ENCODE measurements around the gene CYP26C1. TPM values are rescaled to one million over a fixed set of nuclear protein-coding genes. Genes with fewer than 3 reads are reported as not detected.

Gene CYP26C1, protein sequence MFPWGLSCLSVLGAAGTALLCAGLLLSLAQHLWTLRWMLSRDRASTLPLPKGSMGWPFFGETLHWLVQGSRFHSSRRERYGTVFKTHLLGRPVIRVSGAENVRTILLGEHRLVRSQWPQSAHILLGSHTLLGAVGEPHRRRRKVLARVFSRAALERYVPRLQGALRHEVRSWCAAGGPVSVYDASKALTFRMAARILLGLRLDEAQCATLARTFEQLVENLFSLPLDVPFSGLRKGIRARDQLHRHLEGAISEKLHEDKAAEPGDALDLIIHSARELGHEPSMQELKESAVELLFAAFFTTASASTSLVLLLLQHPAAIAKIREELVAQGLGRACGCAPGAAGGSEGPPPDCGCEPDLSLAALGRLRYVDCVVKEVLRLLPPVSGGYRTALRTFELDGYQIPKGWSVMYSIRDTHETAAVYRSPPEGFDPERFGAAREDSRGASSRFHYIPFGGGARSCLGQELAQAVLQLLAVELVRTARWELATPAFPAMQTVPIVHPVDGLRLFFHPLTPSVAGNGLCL
- total RNA-seq, result under 1 TPM in 2 of 4 donors, not detected in 2; 0.19 to 0.34 TPM

DNA sequence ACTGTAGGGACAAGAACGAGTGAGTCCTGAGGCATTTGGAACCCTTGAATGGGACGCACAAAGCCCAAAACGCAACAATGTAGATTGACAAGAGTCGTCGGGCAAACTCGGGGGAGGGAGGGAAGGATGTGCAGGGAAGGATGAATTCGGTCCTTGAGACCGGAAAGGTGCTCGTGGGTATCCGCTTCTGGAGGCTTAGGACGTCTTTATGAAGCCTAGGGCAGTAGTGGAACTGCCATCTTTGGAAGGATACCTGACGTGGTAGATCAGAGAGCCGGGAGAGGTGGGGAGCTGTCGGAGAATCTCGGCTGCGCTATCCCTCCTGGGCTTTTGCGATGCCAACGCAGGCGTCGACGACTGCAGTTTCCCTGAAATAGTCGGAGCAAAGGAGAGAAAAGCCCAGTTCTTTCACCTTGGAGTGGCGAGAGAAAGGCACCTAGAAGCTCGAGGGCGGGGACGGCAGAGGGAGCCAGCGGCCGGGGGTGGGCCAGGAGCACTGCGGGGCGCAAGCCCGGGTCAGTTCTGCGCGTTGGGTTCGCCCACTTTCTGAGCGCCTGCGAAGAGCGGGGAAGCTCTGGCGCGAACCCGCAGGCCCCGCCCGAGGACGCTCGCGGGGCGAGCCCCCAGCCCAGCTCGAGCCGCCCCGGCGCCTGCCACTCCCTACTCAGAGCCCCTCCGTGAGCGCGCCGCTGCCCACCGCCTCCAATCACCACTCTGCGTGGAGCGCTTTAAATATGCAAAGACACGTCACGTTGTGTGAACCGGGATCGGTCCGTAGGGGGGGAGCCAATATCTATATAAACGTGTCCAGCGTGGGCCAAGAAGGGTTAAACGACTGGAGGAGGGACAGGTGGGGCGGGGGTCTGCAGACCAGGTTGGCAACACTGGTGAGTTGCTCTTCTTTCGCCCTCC lies at the start of gene CYP26C1:
CYP26C1 (plus strand) TSS at position 824 of the 912 bp plus-strand sequence. CDS start 466 bp downstream, outside the sequence.
- peaks cover 14 to 36% (median 26%) of the 10 kb centered on the region in 3 donors for H3K4me1 ChIP-seq
- no peak within 1 kb of the TSS for H3K27ac ChIP-seq
- peaks cover 0 to 6% (median 0%) of the 10 kb centered on the region in 3 donors for H3K36me3 ChIP-seq
- H3K27me3 ChIP-seq, result peaks cover 2 to 86% (median 22%) of the 10 kb centered on the region in 4 donors
- H3K9me3 ChIP-seq, result no peaks in the 10 kb centered on the region
- H3K4me3 ChIP-seq, result peak within 1 kb of the TSS in 1 of 4 donors; percentile 5
- TF ChIP-seq, protein P1, sequence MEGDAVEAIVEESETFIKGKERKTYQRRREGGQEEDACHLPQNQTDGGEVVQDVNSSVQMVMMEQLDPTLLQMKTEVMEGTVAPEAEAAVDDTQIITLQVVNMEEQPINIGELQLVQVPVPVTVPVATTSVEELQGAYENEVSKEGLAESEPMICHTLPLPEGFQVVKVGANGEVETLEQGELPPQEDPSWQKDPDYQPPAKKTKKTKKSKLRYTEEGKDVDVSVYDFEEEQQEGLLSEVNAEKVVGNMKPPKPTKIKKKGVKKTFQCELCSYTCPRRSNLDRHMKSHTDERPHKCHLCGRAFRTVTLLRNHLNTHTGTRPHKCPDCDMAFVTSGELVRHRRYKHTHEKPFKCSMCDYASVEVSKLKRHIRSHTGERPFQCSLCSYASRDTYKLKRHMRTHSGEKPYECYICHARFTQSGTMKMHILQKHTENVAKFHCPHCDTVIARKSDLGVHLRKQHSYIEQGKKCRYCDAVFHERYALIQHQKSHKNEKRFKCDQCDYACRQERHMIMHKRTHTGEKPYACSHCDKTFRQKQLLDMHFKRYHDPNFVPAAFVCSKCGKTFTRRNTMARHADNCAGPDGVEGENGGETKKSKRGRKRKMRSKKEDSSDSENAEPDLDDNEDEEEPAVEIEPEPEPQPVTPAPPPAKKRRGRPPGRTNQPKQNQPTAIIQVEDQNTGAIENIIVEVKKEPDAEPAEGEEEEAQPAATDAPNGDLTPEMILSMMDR (IDR thresholded peaks at IDR 0.05), result no peak
- TF ChIP-seq POLR2A (IDR thresholded peaks at IDR 0.05), result no peak
- intact Hi-C loops (cut with DNase I), result no loop called here
- WGBS, 2 donors, result 35% methylated on average over 52 to 55 of the region's 67 CpGs
- DNase-seq, result no peak

DNA sequence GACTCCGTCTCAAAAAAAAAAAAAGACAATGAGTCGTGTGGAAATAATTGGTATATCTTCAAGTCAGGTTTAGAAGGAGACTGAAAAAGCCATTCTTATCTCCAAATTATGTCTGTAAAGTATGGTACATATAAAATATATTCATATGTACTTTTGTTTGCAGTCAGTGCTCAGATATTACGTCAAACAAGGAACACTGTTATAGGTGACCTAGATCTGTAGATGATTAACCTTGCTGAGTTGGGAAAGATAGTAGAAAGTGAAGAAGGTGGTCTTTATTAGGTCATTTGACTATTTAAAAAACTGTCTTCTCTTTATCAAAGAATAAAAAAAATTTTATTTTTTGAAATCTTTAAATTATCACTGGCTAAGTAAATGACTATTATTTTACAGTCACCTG lies 44.9 kb upstream of the CYP26C1 start:
- Histone ChIP-seq H3K27ac (no peak overlapping the region), H3K4me1 (no peaks in the 10 kb centered on the region), H3K27me3 (no peaks in the 10 kb centered on the region), H3K4me3 (no peak overlapping the region), H3K9me3 (no peaks in the 10 kb centered on the region), H3K36me3 (no peaks in the 10 kb centered on the region)
- no peak for DNase-seq
- TF ChIP-seq, protein P1 (IDR thresholded peaks at IDR 0.05), result no peak
- TF ChIP-seq POLR2A (IDR thresholded peaks at IDR 0.05), result no peak
- 85 to 92% methylated on average over 3 of the region's 3 CpGs for WGBS, 2 donors
- intact Hi-C loops (cut with DNase I), result no loop called here

DNA sequence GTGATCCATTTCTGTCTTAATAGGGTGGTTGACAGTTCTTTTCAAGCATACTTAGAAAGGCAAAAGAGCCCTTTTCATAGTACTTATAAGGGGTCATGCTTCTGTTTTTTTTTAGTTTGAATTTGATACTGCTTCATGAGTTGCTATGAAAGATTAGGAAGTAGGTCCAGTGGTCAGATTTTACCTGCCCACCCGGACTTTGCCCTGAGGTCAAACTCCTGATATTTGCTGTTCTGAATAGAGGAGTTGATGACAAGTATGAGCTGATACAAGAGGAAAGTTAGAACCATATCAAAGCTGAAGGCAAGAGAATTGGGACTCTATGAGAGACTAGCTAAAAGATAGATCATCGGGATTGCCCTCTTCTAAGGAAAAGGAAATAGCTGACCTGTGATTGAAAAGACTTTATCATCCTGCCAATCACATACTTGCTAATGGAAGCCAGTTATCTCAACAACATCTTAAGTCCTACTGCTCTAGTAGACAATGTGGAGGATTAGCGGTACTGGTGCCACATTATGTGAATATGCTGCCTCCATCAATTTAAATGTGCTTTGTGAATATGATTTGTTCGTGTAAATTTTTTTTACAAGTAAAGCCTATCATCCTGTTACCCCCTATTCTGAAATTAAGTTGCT lies 37.5 kb upstream of the CYP26C1 start:
- Histone ChIP-seq H3K4me3 (no peak overlapping the region), H3K9me3 (no peaks in the 10 kb centered on the region), H3K27me3 (no peaks in the 10 kb centered on the region), H3K27ac (no peak overlapping the region), H3K4me1 (no peaks in the 10 kb centered on the region), H3K36me3 (peaks cover 0 to 13% (median 0%) of the 10 kb centered on the region in 3 donors)
- intact Hi-C loops (cut with DNase I), result no loop called here
- no peak for DNase-seq
- 78 to 90% methylated on average over 4 of the region's 4 CpGs for WGBS, 2 donors
- TF ChIP-seq, protein P1 (IDR thresholded peaks at IDR 0.05), result no peak
- TF ChIP-seq POLR2A (IDR thresholded peaks at IDR 0.05), result no peak

DNA sequence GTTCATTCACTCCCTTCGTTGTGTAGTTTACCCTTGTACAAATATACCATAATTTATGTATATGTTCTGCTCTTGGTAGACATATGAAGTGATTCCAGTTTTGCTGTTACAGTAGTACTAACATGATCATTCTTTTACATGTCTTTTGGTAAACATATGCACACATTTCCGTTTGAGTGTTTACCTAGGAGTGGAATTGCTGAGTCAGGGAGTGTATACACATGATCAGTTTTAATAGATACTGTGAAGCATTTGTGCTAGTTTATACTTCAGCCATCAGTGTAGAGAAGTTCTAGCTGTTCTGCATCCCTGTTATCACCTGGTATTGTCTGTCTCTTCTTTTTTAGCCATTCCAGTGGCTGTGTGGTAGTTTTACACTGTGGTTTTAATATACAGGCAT lies 34.5 kb upstream of the CYP26C1 start:
- H3K36me3 ChIP-seq, result peaks cover 0 to 13% (median 0%) of the 10 kb centered on the region in 3 donors
- H3K9me3 ChIP-seq, result no peaks in the 10 kb centered on the region
- H3K4me1 ChIP-seq, result peaks cover 0 to 4% (median 0%) of the 10 kb centered on the region in 3 donors
- TF ChIP-seq POLR2A (IDR thresholded peaks at IDR 0.05), result no peak
- TF ChIP-seq, protein P1 (IDR thresholded peaks at IDR 0.05), result no peak
- no peak overlapping the region for H3K27ac ChIP-seq
- intact Hi-C loops (cut with DNase I), result no loop called here
- peaks cover 0 to 4% (median 0%) of the 10 kb centered on the region in 4 donors for H3K27me3 ChIP-seq
- WGBS, 2 donors, result 46 to 55% methylated on average over 2 of the region's 2 CpGs
- no peak overlapping the region for H3K4me3 ChIP-seq
- DNase-seq, result no peak
